HG03442 (cell line): ENCODE results near the gene TSPY3.
"Not testable (repeated sequence)": the region's sequence is repeated elsewhere in the genome, so short reads cannot be mapped to it uniquely, and the experiment has no call there.

ENCODE experiments used
- ATAC-seq: cut with Tn5 transposase; IDR thresholded peaks from one replicate; pipeline ENCODE4 v1.9.1; 2021; ENCODE audit warnings: mild to moderate bottlenecking, moderate library complexity; ENCODE audit not compliant: unreplicated experiment

TSPY3 gene

DNA sequence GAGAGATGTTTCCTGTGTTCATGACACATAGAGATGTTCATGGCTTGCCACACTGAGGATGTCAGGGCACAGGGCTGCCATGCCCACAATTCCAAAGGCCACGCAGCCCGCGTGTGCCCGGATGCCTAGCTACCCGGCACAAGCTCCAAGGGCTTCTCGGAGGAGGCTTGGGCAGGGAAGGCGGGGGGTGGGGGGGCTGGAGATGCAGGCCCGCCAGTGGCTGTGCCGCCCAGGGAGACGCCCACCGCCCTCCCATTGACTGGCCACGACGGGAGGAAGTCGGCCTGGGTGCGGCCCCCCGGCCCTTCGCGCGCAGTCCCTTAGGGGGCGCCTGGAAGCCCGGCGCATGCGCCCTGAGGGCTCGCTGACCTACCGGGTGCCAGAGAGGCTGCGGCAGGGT, at the start of gene TSPY3:
Gene TSPY3, plus strand, starts transcription at position 301 of the 400 bp plus-strand sequence. Its CDS starts 46 bp downstream, at position 347.
- not testable (repeated sequence) for ATAC-seq

- ATAC-seq: not testable (repeated sequence)
Measured at GRCh38 chrY:9357497-9357896, 40.7 kb upstream of the TSPY3 start, which contains the start of gene TSPY8. Gene TSPY8 (plus strand): TSS chrY:9357797. CDS start chrY:9357843, 46 bp downstream.

GRCh38 chrY:9396527-9396926, 1.7 kb upstream of the TSPY3 start:
- ATAC-seq: not testable (repeated sequence)
